GM18508 (cell line): Measurements from ENCODE around the gene ELF1.
"Not testable (repeated sequence)": the region's sequence is repeated elsewhere in the genome, so short reads cannot be mapped to it uniquely, and the experiment has no call there.

Experiments used
- ATAC-seq: cut with Tn5 transposase; IDR thresholded peaks from one replicate; pipeline ENCODE4 v1.9.1; 2021; ENCODE audit warnings: moderate number of reproducible peaks; ENCODE audit not compliant: insufficient read depth, unreplicated experiment

ELF1 gene

GRCh38 chr13:40909541-40910200 lies 109.4 kb downstream of the ELF1 start:
- ATAC-seq: not testable (repeated sequence)

DNA sequence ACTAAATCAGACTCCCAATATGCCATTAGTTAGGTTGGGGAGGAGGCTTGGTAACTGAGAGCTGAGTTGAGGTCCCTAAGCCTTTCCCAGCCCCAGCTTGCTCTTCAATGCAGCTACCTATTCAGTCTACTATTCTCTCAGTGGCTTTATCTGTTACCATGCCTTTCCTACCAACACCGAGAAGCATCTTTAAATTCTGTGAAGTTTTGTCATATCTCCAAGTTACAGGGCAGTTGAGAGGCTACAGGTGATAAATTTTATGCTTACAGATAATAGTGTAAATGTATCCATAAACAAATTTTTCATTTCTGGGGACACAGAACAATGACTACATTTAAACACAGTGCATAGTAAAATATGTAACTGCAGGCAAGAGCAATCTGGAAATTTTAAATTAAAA lies 110.6 kb downstream of the ELF1 start:
- ATAC-seq: no peak

GRCh38 chr13:40901032-40901431 lies 118.1 kb downstream of the ELF1 start:
- ATAC-seq: not testable (repeated sequence)

GRCh38 chr13:40900568-40900967 lies 118.5 kb downstream of the ELF1 start:
- ATAC-seq: not testable (repeated sequence)

- no peak for ATAC-seq
These were observed 122.1 kb downstream of the ELF1 start for GRCh38 chr13:40897053-40897452.

DNA sequence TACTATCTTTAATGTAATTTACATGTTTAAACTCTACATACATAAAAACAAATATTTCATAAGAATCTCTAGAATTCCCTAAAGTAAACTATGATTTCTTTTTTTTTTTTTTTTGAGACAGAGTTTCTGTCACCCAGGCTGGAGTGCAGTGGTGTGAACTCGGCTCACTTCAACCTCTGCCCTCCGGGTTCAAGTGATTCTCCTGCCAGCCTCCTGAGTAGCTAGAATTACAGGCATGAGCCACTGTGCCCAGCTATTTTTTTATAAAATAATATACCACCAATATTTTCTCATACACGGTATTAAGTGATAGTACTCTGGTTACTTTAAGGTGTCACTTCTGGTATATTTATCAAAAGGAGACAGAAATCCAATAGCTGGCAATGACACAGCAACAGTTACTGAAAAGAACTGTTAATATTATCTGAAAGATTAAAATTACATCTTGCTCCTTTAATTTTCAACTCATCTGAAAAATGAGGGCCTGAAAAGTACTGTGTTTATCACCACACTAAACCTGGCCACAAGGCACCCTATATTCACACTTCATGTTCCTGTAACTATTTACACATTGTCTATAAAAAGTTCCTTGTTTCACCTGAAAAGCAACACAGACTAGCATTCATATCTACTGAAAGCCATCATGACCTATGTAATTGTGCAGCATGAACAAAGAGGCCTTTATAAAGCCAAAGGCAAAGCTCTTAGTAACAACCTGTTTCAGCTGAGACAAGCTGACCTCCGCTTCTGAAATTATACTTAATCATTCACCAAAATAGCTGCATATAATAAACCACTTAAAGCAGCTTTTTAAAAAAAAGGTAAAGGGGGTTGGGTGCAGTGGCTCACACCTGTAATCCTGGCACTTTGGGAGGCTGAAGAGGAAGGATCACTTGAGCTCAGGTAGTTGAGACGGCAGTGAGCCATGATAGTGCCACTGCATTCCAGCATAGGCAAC lies 123.6 kb downstream of the ELF1 start:
- ATAC-seq: no peak

- not testable (repeated sequence) for ATAC-seq
These were observed 125.5 kb downstream of the ELF1 start for GRCh38 chr13:40893573-40893972.

GRCh38 chr13:40886017-40886416 lies 133.1 kb downstream of the ELF1 start:
- no peak for ATAC-seq

DNA sequence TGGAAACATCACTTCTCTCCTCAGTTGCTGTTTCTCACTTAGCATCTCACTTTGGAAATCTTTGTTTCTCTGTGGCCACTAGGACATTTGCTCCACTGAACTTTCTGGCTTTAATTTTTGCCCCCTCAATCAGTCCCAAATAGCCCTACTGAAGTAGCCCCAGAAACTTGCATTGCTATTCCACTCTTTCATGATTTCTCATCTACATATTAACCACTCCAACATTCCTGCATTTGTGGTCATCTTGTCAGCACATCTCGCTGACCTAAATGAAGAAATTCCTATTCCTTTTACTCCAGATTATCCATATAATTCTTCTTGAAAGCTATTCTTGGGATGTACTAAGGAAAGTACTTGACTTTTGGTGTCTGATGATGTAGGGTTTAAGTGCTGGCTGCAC lies 134.9 kb downstream of the ELF1 start:
- ATAC-seq: not testable (repeated sequence)
